ENCODE results near the gene HMGN3.

- TF ChIP-seq EZH2 (conservative IDR thresholded peaks at IDR 0.05; ENCODE audit: low read depth, low read length): no peak
- TF ChIP-seq KLF16 (CRISPR knock-in tag; IDR thresholded peaks at IDR 0.05): no peak
- TF ChIP-seq ELF4 (CRISPR knock-in tag; IDR thresholded peaks at IDR 0.05; ENCODE audit: borderline replicate concordance): peak; percentile 61; the same call in 1 of the 2 replicates
- peak; percentile 65 for TF ChIP-seq MED1 (CRISPR knock-in tag; IDR thresholded peaks at IDR 0.05)
- TF ChIP-seq PRDM15 (CRISPR knock-in tag; IDR thresholded peaks at IDR 0.05): peak; percentile 75; the same call in 1 of the 2 replicates
- TF ChIP-seq, protein P1, sequence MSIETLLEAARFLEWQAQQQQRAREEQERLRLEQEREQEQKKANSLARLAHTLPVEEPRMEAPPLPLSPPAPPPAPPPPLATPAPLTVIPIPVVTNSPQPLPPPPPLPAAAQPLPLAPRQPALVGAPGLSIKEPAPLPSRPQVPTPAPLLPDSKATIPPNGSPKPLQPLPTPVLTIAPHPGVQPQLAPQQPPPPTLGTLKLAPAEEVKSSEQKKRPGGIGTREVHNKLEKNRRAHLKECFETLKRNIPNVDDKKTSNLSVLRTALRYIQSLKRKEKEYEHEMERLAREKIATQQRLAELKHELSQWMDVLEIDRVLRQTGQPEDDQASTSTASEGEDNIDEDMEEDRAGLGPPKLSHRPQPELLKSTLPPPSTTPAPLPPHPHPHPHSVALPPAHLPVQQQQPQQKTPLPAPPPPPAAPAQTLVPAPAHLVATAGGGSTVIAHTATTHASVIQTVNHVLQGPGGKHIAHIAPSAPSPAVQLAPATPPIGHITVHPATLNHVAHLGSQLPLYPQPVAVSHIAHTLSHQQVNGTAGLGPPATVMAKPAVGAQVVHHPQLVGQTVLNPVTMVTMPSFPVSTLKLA (IDR thresholded peaks at IDR 0.05): no peak
- peak; percentile 50; the same call in 1 of the 2 replicates for TF ChIP-seq THAP9 (CRISPR knock-in tag; IDR thresholded peaks at IDR 0.05; ENCODE audit: borderline replicate concordance)
- no peak for TF ChIP-seq MAFG (CRISPR knock-in tag; IDR thresholded peaks at IDR 0.05)
Observed at GRCh38 chr6:79234150-79235022, at the start of gene HMGN3.

Data from HepG2 (cell line).